Measurements from ENCODE around the gene MPPED2. TPM values are rescaled to one million over a fixed set of nuclear protein-coding genes. Genes with fewer than 3 reads are reported as not detected.

Gene MPPED2
- total and polyA plus RNA-seq, 4 experiments from 2014 or later: not detected

DNA sequence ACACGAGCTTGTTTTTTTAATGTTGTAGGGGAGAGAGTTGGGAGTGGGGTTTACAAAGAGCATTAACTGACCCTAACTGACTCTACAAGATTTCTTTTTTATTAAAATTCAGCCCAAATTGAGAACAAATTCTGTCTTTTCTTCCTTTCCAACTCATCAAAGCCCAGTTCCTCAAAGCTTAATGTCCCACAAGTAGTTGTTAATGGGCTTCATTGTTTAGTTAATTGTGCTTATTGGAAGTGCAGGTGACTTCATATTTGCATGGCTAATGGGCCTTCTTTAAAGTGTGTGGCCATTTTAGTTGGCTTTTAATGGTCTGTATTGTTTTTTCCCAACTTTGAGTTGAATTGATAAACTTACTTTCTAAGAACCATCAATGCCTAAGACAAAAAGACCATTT, 39.8 kb downstream of the MPPED2 start:
- no peak overlapping the region for H3K27ac Mint-ChIP-seq
- H3K4me3 Mint-ChIP-seq: no peak overlapping the region
- no peak overlapping the region for H3K27ac ChIP-seq (ENCODE audit: low read depth, low read length)
- no peak overlapping the region for H3K4me3 ChIP-seq (ENCODE audit: low read length in 2 of 2)
- peaks cover 0 to 3% (median 0%) of the 10 kb centered on the region in 8 donors for H3K9me3 Mint-ChIP-seq
- intact Hi-C loops (cut with micrococcal nuclease): no loop called here
- H3K4me1 Mint-ChIP-seq: no peaks in the 10 kb centered on the region
- no peaks in the 10 kb centered on the region for H3K4me1 ChIP-seq (ENCODE audit: insufficient read depth, low read length)
- no peaks in the 10 kb centered on the region for H3K27me3 ChIP-seq (ENCODE audit: insufficient read depth, low read length)
- no peaks in the 10 kb centered on the region for H3K9me3 ChIP-seq (ENCODE audit: control insufficient read depth in 1 of 2, low read length in 2 of 2)
- H3K36me3 Mint-ChIP-seq: no peaks in the 10 kb centered on the region
- no peaks in the 10 kb centered on the region for H3K27me3 Mint-ChIP-seq
- DNase-seq: no peak
- ChIA-PET CTCF (ENCODE audit: partially characterized antibody) (no interaction called here), POLR2A (ENCODE audit: partially characterized antibody) (no interaction called here)
- H3K36me3 ChIP-seq (ENCODE audit: insufficient read depth, low read length): no peaks in the 10 kb centered on the region

DNA sequence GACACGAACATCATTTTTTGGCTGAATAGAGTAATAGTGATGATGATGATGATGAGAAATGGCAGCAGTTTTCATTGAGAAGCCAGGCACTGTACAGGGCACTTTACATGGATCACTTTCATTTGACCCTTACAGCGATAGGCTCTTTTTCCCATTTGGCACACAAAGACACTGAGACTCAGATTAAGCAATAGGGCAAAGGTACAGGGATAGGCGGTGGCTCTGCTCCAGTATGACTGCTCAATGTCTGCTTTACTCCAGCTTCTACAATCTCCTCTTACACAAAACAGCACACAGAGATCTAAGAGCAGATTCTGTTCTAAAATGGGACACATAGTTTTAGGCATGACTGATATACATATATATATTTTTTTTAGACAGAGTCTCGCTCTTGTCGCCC, 40.6 kb downstream of the MPPED2 start:
- Histone ChIP-seq H3K9me3 (ENCODE audit: control insufficient read depth in 1 of 2, low read length in 2 of 2) (no peaks in the 10 kb centered on the region), H3K4me3 (ENCODE audit: low read length in 2 of 2) (no peak overlapping the region), H3K36me3 (ENCODE audit: insufficient read depth, low read length) (no peaks in the 10 kb centered on the region), H3K27ac (ENCODE audit: low read depth, low read length) (no peak overlapping the region), H3K4me1 (ENCODE audit: insufficient read depth, low read length) (no peaks in the 10 kb centered on the region), H3K27me3 (ENCODE audit: insufficient read depth, low read length) (no peaks in the 10 kb centered on the region)
- CTCF ChIA-PET (ENCODE audit: partially characterized antibody): no interaction called here
- intact Hi-C loops (cut with micrococcal nuclease): no loop called here
- Mint-ChIP-seq H3K27ac (no peak overlapping the region), H3K36me3 (no peaks in the 10 kb centered on the region), H3K4me1 (no peaks in the 10 kb centered on the region), H3K9me3 (peaks cover 0 to 3% (median 0%) of the 10 kb centered on the region in 8 donors), H3K4me3 (no peak overlapping the region), H3K27me3 (no peaks in the 10 kb centered on the region)
- POLR2A ChIA-PET (ENCODE audit: partially characterized antibody): no interaction called here
- DNase-seq: no peak

DNA sequence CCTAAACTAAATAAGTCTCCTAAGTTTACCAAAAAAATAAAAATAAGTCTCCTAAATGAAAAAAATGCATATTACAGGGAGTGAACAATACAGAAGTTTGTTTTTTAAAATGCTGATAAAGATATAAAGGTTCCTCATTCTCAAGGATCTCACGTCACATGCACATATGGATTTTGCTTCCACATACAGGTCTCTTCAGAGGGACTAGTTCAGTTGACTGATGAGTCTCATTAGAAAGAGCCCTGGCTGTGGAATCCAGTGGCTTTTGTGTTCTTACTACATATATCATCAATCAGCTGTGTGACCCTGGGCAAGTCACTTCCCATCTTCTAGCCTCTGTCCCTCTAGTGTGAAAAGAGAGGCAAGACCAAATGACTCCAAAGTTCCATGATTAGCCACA, 43.1 kb downstream of the MPPED2 start:
- Histone ChIP-seq H3K27me3 (ENCODE audit: insufficient read depth, low read length) (no peaks in the 10 kb centered on the region), H3K4me3 (ENCODE audit: low read length in 2 of 2) (no peak overlapping the region), H3K9me3 (ENCODE audit: control insufficient read depth in 1 of 2, low read length in 2 of 2) (no peaks in the 10 kb centered on the region), H3K36me3 (ENCODE audit: insufficient read depth, low read length) (no peaks in the 10 kb centered on the region), H3K27ac (ENCODE audit: low read depth, low read length) (no peak overlapping the region), H3K4me1 (ENCODE audit: insufficient read depth, low read length) (no peaks in the 10 kb centered on the region)
- H3K36me3 Mint-ChIP-seq: no peaks in the 10 kb centered on the region
- no peaks in the 10 kb centered on the region for H3K4me1 Mint-ChIP-seq
- no peaks in the 10 kb centered on the region for H3K27me3 Mint-ChIP-seq
- ChIA-PET CTCF (ENCODE audit: partially characterized antibody) (no interaction called here), POLR2A (ENCODE audit: partially characterized antibody) (no interaction called here)
- no peak overlapping the region for H3K4me3 Mint-ChIP-seq
- peaks cover 0 to 2% (median 0%) of the 10 kb centered on the region in 8 donors for H3K9me3 Mint-ChIP-seq
- intact Hi-C loops (cut with micrococcal nuclease): no loop called here
- H3K27ac Mint-ChIP-seq: no peak overlapping the region
- DNase-seq: no peak

DNA sequence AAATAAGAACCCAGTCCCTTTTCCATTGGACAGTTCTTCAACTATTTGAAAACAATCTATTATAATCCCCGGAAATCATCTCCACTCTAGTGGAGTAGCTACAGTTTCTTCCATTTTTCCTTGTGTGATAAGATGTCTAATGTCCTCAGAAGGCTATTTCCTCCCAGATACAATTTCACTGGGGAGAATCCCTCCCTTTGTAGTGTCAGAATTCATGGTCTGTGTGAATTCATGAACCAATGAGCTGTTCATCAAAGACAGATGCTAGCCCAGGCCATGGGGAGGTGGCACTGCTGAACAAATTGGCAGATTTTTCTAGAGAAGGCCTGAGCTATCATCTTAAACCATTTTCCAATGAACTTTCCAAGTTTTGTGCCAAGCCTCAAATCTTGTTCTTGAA, 45.4 kb downstream of the MPPED2 start:
- peaks cover 0 to 2% (median 0%) of the 10 kb centered on the region in 8 donors for H3K9me3 Mint-ChIP-seq
- no peak for DNase-seq
- no peaks in the 10 kb centered on the region for H3K27me3 Mint-ChIP-seq
- no peak overlapping the region for H3K4me3 Mint-ChIP-seq
- CTCF ChIA-PET (ENCODE audit: partially characterized antibody): no interaction called here
- intact Hi-C loops (cut with micrococcal nuclease): no loop called here
- no peaks in the 10 kb centered on the region for H3K4me1 Mint-ChIP-seq
- Histone ChIP-seq H3K27ac (ENCODE audit: low read depth, low read length) (no peak overlapping the region), H3K9me3 (ENCODE audit: control insufficient read depth in 1 of 2, low read length in 2 of 2) (no peaks in the 10 kb centered on the region), H3K4me3 (ENCODE audit: low read length in 2 of 2) (no peak overlapping the region), H3K27me3 (ENCODE audit: insufficient read depth, low read length) (no peaks in the 10 kb centered on the region), H3K4me1 (ENCODE audit: insufficient read depth, low read length) (no peaks in the 10 kb centered on the region), H3K36me3 (ENCODE audit: insufficient read depth, low read length) (no peaks in the 10 kb centered on the region)
- POLR2A ChIA-PET (ENCODE audit: partially characterized antibody): no interaction called here
- no peak overlapping the region for H3K27ac Mint-ChIP-seq
- no peaks in the 10 kb centered on the region for H3K36me3 Mint-ChIP-seq

DNA sequence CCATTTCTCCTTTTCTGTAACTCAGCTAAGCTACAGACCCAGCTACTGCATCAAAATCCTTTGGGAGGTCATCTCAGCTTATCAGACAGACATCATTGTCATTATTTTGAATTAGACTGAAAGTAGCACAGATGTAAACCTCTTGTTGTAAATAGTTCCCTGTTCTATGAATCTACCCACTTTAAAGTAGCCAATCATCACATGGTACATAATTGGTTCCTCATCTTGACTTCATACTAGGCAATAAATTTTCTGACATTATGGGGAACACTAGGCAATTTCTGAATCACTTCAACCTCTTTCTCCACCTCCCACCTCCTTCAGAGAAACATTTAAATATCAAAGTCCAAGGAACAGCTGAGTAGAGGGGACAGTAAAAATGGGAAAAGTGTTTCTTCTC, 47.9 kb downstream of the MPPED2 start:
- no peak for DNase-seq
- no peaks in the 10 kb centered on the region for H3K36me3 ChIP-seq (ENCODE audit: insufficient read depth, low read length)
- H3K27me3 ChIP-seq (ENCODE audit: insufficient read depth, low read length): no peaks in the 10 kb centered on the region
- Mint-ChIP-seq H3K4me3 (no peak overlapping the region), H3K9me3 (no peaks in the 10 kb centered on the region), H3K27ac (no peak overlapping the region), H3K27me3 (peaks cover 0 to 2% of the 10 kb centered on the region in 2 donors), H3K4me1 (no peaks in the 10 kb centered on the region), H3K36me3 (no peaks in the 10 kb centered on the region)
- POLR2A ChIA-PET (ENCODE audit: partially characterized antibody): no interaction called here
- CTCF ChIA-PET (ENCODE audit: partially characterized antibody): no interaction called here
- no peak overlapping the region for H3K27ac ChIP-seq (ENCODE audit: low read depth, low read length)
- H3K9me3 ChIP-seq (ENCODE audit: control insufficient read depth in 1 of 2, low read length in 2 of 2): no peaks in the 10 kb centered on the region
- no peak overlapping the region for H3K4me3 ChIP-seq (ENCODE audit: low read length in 2 of 2)
- intact Hi-C loops (cut with micrococcal nuclease): no loop called here
- H3K4me1 ChIP-seq (ENCODE audit: insufficient read depth, low read length): no peaks in the 10 kb centered on the region

DNA sequence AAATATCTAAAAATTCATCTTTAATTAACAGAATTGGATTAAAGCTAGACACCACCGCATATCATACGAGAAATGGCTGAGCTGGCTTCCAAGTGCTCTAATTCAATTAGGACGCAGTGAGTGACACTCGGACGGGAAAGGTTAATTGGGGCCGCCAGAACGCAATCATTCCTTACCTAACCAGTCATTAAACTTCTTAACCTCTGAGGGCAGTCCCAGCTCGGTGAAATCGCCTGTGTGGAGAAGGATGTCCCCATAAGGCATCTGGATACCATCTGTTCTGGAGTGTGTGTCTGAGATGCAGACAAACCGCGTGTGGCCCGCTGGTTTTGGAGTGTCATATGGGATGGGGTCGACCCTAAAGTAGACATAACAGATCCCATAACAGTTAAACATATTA, 50.3 kb downstream of the MPPED2 start:
- ChIA-PET CTCF (ENCODE audit: partially characterized antibody) (no interaction called here), POLR2A (ENCODE audit: partially characterized antibody) (no interaction called here)
- Histone ChIP-seq H3K9me3 (ENCODE audit: control insufficient read depth in 1 of 2, low read length in 2 of 2) (no peaks in the 10 kb centered on the region), H3K27ac (ENCODE audit: low read depth, low read length) (no peak overlapping the region), H3K4me3 (ENCODE audit: low read length in 2 of 2) (no peak overlapping the region), H3K27me3 (ENCODE audit: insufficient read depth, low read length) (no peaks in the 10 kb centered on the region), H3K36me3 (ENCODE audit: insufficient read depth, low read length) (no peaks in the 10 kb centered on the region), H3K4me1 (ENCODE audit: insufficient read depth, low read length) (no peaks in the 10 kb centered on the region)
- Mint-ChIP-seq H3K4me3 (no peak overlapping the region), H3K36me3 (no peaks in the 10 kb centered on the region), H3K27me3 (peaks cover 0 to 2% of the 10 kb centered on the region in 2 donors), H3K4me1 (no peaks in the 10 kb centered on the region), H3K9me3 (no peaks in the 10 kb centered on the region), H3K27ac (no peak overlapping the region)
- DNase-seq: no peak
- intact Hi-C loops (cut with micrococcal nuclease): no loop called here

DNA sequence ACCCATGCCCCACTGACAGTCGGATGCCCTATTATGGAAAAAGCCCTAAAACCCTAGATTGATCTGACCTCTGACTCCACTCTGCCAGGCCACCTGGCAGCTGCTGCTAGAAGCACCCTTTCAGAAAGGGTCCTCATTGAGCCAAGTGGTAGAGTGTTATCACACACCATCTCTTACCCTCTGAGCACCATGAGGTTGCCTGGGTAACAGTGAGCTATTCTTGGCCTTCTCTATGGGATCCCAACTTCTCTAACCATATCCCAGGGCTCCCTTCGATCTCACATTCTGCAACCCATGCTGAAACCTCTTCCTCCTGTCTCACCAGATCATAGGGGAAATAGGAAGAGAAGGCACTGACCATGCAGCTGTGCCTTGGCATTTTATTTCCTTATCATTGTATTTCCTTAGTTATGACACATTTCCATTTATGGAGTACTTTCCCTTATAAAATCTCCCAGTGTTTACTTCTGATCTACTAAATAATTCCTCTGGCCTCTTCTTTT, 52.7 kb downstream of the MPPED2 start:
- no peak for DNase-seq
- no peak overlapping the region for H3K27ac Mint-ChIP-seq
- Histone ChIP-seq H3K4me1 (ENCODE audit: insufficient read depth, low read length) (no peaks in the 10 kb centered on the region), H3K9me3 (ENCODE audit: control insufficient read depth in 1 of 2, low read length in 2 of 2) (no peaks in the 10 kb centered on the region), H3K36me3 (ENCODE audit: insufficient read depth, low read length) (no peaks in the 10 kb centered on the region), H3K27ac (ENCODE audit: low read depth, low read length) (no peak overlapping the region), H3K27me3 (ENCODE audit: insufficient read depth, low read length) (no peaks in the 10 kb centered on the region), H3K4me3 (ENCODE audit: low read length in 2 of 2) (no peak overlapping the region)
- H3K4me1 Mint-ChIP-seq: no peaks in the 10 kb centered on the region
- H3K27me3 Mint-ChIP-seq: peaks cover 2 to 4% of the 10 kb centered on the region in 2 donors
- H3K36me3 Mint-ChIP-seq: no peaks in the 10 kb centered on the region
- ChIA-PET POLR2A (ENCODE audit: partially characterized antibody) (no interaction called here), CTCF (ENCODE audit: partially characterized antibody) (no interaction called here)
- intact Hi-C loops (cut with micrococcal nuclease): no loop called here
- no peak overlapping the region for H3K4me3 Mint-ChIP-seq
- no peaks in the 10 kb centered on the region for H3K9me3 Mint-ChIP-seq

DNA sequence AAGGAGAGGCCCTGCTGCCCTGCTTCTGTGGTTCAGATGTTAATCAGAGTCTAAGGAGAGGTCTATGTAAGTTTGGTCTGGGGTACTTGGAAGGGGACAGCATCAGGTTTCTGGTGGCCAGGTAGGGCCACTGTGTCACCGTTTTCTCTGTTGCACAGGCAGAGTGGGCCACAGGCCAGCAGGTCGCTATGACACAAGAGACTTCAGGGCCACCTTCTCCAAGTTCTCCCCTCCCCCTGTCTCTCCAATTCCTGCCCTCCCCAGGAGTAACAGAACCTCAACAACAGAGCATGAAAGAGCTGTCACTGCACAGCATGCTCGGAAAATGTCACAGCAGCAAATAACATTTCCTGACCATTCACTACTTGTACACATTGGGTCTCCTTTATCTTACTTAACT, 58.6 kb downstream of the MPPED2 start:
- Mint-ChIP-seq H3K27me3 (peaks cover 2 to 7% of the 10 kb centered on the region in 2 donors), H3K4me3 (no peak overlapping the region), H3K9me3 (peaks cover 0 to 2% (median 0%) of the 10 kb centered on the region in 8 donors), H3K4me1 (no peaks in the 10 kb centered on the region), H3K36me3 (no peaks in the 10 kb centered on the region), H3K27ac (no peak overlapping the region)
- no peaks in the 10 kb centered on the region for H3K36me3 ChIP-seq (ENCODE audit: insufficient read depth, low read length)
- H3K9me3 ChIP-seq (ENCODE audit: control insufficient read depth in 1 of 2, low read length in 2 of 2): no peaks in the 10 kb centered on the region
- POLR2A ChIA-PET (ENCODE audit: partially characterized antibody): no interaction called here
- no peak overlapping the region for H3K4me3 ChIP-seq (ENCODE audit: low read length in 2 of 2)
- DNase-seq: no peak
- intact Hi-C loops (cut with micrococcal nuclease): no loop called here
- H3K27me3 ChIP-seq (ENCODE audit: insufficient read depth, low read length): no peaks in the 10 kb centered on the region
- H3K27ac ChIP-seq (ENCODE audit: low read depth, low read length): no peak overlapping the region
- no peaks in the 10 kb centered on the region for H3K4me1 ChIP-seq (ENCODE audit: insufficient read depth, low read length)
- CTCF ChIA-PET (ENCODE audit: partially characterized antibody): no interaction called here

Measured in CD4-positive, alpha-beta memory T cell (primary cell).